GM23338 (cell line): ENCODE measurements around the gene RFX3. TPM values are rescaled to one million over a fixed set of nuclear protein-coding genes. Genes with fewer than 3 reads are reported as not detected.

Experiments
- ATAC-seq: fragments of 200-7000 bp; cut with Tn5 transposase; 3 replicates; pipeline ENCODE4 v1.9.1; 2020
- DNase-seq: peaks from one replicate; pipeline ENCODE4 v3.0.0-alpha.2; 2015; ENCODE audit warnings: low spot score
- H2AFZ ChIP-seq: fragments of 200-600 bp; sonication (generic); 2 replicates; pipeline ENCODE4 v1.8.0; 2016; ENCODE audit warnings: antibody characterized with exemption, mild to moderate bottlenecking, moderate library complexity
- H3F3A ChIP-seq: fragments of 200-600 bp; sonication (generic); replicated peaks from 2 replicates; pipeline ENCODE4 v1.8.0; 2017; ENCODE audit warnings: antibody characterized with exemption, mixed run types, low read depth
- H3K27ac ChIP-seq: fragments of 200-600 bp; sonication (generic); 2 replicates; pipeline ENCODE4 v1.6.1; 2016; ENCODE audit warnings: low read depth
- H3K27me3 ChIP-seq: fragments of 200-600 bp; sonication (generic); 2 replicates; pipeline ENCODE4 v1.8.0; 2016; ENCODE audit warnings: mild to moderate bottlenecking, mixed run types, moderate library complexity; ENCODE audit not compliant: insufficient read depth
- H3K36me3 ChIP-seq: fragments of 200-600 bp; sonication (generic); 2 replicates; pipeline ENCODE4 v1.8.0; 2016; ENCODE audit warnings: mild to moderate bottlenecking; ENCODE audit not compliant: insufficient read depth
- H3K4me1 ChIP-seq: fragments of 200-600 bp; sonication (generic); 2 replicates; pipeline ENCODE4 v1.8.0; 2016; ENCODE audit warnings: mild to moderate bottlenecking, moderate library complexity; ENCODE audit not compliant: insufficient read depth
- H3K4me2 ChIP-seq: fragments of 200-600 bp; sonication (generic); 2 replicates; pipeline ENCODE4 v1.7.1; 2017; ENCODE audit warnings: mixed run types
- H3K4me3 ChIP-seq: fragments of 200-600 bp; sonication (generic); 2 replicates; pipeline ENCODE4 v1.6.1; 2016; ENCODE audit warnings: mixed run types
- H3K79me2 ChIP-seq: fragments of 200-600 bp; sonication (generic); replicated peaks from 2 replicates; pipeline ENCODE4 v1.8.0; 2017; ENCODE audit warnings: mild to moderate bottlenecking; ENCODE audit not compliant: insufficient read depth
- H3K9me2 ChIP-seq: fragments of 200-600 bp; sonication (generic); 2 replicates; pipeline ENCODE4 v1.8.0; 2017; ENCODE audit not compliant: insufficient read depth
- H4K20me1 ChIP-seq: fragments of 200-600 bp; sonication (generic); replicated peaks from 2 replicates; pipeline ENCODE4 v1.8.0; 2017; ENCODE audit warnings: mild to moderate bottlenecking; ENCODE audit not compliant: insufficient read depth
- H3K27ac Mint-ChIP-seq: 2 replicates; pipeline ENCODE4 v1.8.0; 2020; ENCODE audit warnings: inconsistent platforms, mild to moderate bottlenecking, moderate library complexity, mixed read lengths
- H3K27me3 Mint-ChIP-seq: 3 replicates; pipeline ENCODE4 v1.8.0; 2022; ENCODE audit warnings: low read depth, mild to moderate bottlenecking, moderate library complexity, mixed read lengths, inconsistent platforms; ENCODE audit not compliant: insufficient read depth, poor library complexity
- H3K36me3 Mint-ChIP-seq: 3 replicates; pipeline ENCODE4 v1.8.0; 2021; ENCODE audit warnings: low read depth, mild to moderate bottlenecking, inconsistent platforms, moderate library complexity, mixed read lengths
- H3K4me1 Mint-ChIP-seq: 3 replicates; pipeline ENCODE4 v1.8.0; 2020; ENCODE audit warnings: mild to moderate bottlenecking, inconsistent platforms, mixed read lengths
- H3K4me3 Mint-ChIP-seq: 3 replicates; pipeline ENCODE4 v1.8.0; 2021; ENCODE audit warnings: moderate library complexity, mild to moderate bottlenecking, inconsistent platforms, mixed read lengths
- H3K9me3 Mint-ChIP-seq: 3 replicates; pipeline ENCODE4 v1.8.0; 2020; ENCODE audit warnings: moderate library complexity, mild to moderate bottlenecking, inconsistent platforms, mixed read lengths
- CREB1 ChIP-seq: fragments of 250-450 bp; sonication (Bioruptor Pico); IDR thresholded peaks from 2 replicates; pipeline ENCODE4 v1.5.0; 2020; ENCODE audit warnings: low read depth, mild to moderate bottlenecking, moderate library complexity
- EZH2 ChIP-seq: fragments of 200-600 bp; sonication (generic); IDR thresholded peaks from one replicate; pipeline ENCODE4 v1.8.0; 2017; ENCODE audit warnings: antibody characterized with exemption, mild to moderate bottlenecking, low read depth; ENCODE audit not compliant: unreplicated experiment
- JUNB ChIP-seq: IDR thresholded peaks from one replicate; pipeline ENCODE4 v1.6.1; 2016; ENCODE audit warnings: antibody characterized with exemption; ENCODE audit not compliant: unreplicated experiment
- POLR2AphosphoS5 ChIP-seq: IDR thresholded peaks from 2 replicates; pipeline ENCODE4 v1.6.1; 2016; ENCODE audit warnings: antibody characterized with exemption, low read depth
- STAT1 ChIP-seq: IDR thresholded peaks from one replicate; pipeline ENCODE4 v1.6.1; 2016; ENCODE audit warnings: antibody characterized with exemption; ENCODE audit not compliant: unreplicated experiment
- ZNF114 ChIP-seq: fragments of 250-450 bp; sonication (Bioruptor Pico); IDR thresholded peaks from 2 replicates; pipeline ENCODE4 v1.5.0; 2020; ENCODE audit warnings: mild to moderate bottlenecking, moderate library complexity
- ZNF331 ChIP-seq: fragments of 250-450 bp; sonication (Bioruptor Pico); IDR thresholded peaks from 2 replicates; pipeline ENCODE4 v1.5.0; 2020; ENCODE audit warnings: low read depth, mild to moderate bottlenecking, moderate library complexity
- polyA plus RNA-seq: library from polyadenylated mRNA; unstranded; fragments of >200 nt; fragmentation: Nextera tagmentation; extraction: Ambion mirVana; gene quantifications from 2 replicates; pipeline ENCODE4 v1.2.1, GENCODE V29; 2016
- total RNA-seq: library from RNA; depleted of rRNA; stranded (reverse); fragments of >200 nt; shearing (Covaris generic); gene quantifications from 2 replicates; pipeline ENCODE4 v1.2.3, GENCODE V29; 2014
- TF ChIP-seq, protein P1 (sequence below): IDR thresholded peaks from one replicate; pipeline ENCODE4 v1.6.1; 2018; ENCODE audit warnings: antibody characterized with exemption; ENCODE audit not compliant: unreplicated experiment
- TF ChIP-seq, protein P2 (sequence below): IDR thresholded peaks from 2 replicates; pipeline ENCODE4 v1.6.1; 2016; ENCODE audit warnings: antibody characterized with exemption
- TF ChIP-seq, protein P3 (sequence below), 2 experiments: fragments of 200-600 bp in 1 of 2; sonication (generic) in 1 of 2; conservative IDR thresholded peaks; 2 replicates each; pipeline versions ENCODE4 v1.5.1 to v1.6.1; 2016 to 2017; ENCODE audit warnings: antibody characterized with exemption in 2 of 2, low read depth in 2 of 2, mild to moderate bottlenecking in 2 of 2, moderate library complexity in 1 of 2
- TF ChIP-seq, protein P4 (sequence below): fragments of 250-450 bp; sonication (Bioruptor Pico); IDR thresholded peaks from 2 replicates; pipeline ENCODE4 v1.5.0; 2020; ENCODE audit warnings: mild to moderate bottlenecking, moderate library complexity

Gene RFX3
- total and polyA plus RNA-seq, 2 experiments from 2014 or later, result 9.8 to 22.1 TPM

DNA sequence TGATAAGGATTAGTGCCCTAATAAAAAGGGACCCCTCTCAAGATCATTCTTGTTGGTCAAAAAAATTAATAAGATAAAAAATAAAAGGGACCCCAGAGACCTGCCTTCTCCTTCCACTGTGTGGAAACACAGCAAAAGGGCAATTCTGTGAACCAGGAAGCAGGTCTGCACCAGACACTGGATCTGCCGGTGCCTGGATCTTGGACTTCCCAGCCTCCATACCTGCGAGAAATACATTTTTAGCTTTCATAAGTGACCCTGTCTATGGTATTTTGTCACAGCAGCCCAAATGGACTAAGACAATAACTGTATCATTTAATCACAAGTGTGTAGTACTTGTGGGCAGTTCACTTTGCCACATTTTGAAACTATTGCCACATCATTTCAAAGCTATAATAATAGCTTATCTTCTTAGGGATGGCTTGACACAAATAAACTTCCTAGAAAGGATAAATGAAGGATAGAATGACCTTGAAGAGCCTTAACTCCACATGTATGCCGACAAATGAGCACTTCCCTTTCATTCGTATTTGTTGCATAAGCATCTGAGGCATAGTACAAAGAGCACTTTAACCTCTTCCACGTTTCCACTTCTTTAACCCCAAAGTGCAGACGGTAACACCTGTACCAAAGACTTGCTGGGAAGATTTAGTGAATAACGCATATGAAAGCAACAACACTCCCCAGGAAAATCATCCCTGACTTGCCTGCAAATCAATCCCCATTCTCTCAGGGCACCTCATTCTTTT is 336.5 kb downstream of the RFX3 start:
- H3K27me3 ChIP-seq, result no peaks in the 10 kb centered on the region
- no peaks in the 10 kb centered on the region for H3K9me2 ChIP-seq
- no peak overlapping the region for H3K4me3 ChIP-seq
- no peaks in the 10 kb centered on the region for H3F3A ChIP-seq
- H3K36me3 ChIP-seq, result no peaks in the 10 kb centered on the region
- Mint-ChIP-seq H3K9me3 (no peaks in the 10 kb centered on the region), H3K4me1 (peaks cover 12% of the 10 kb centered on the region; the same call in 2 of the 3 replicates), H3K27me3 (no peaks in the 10 kb centered on the region), H3K27ac (no peak overlapping the region), H3K4me3 (no peak overlapping the region), H3K36me3 (no peaks in the 10 kb centered on the region)
- no peak overlapping the region for H3K27ac ChIP-seq
- TF ChIP-seq POLR2AphosphoS5 (no peak), ZNF331 (CRISPR knock-in tag) (no peak), STAT1 (no peak), EZH2 (no peak), ZNF114 (CRISPR knock-in tag) (no peak), JUNB (no peak), CREB1 (no peak)
- TF ChIP-seq, protein P1, sequence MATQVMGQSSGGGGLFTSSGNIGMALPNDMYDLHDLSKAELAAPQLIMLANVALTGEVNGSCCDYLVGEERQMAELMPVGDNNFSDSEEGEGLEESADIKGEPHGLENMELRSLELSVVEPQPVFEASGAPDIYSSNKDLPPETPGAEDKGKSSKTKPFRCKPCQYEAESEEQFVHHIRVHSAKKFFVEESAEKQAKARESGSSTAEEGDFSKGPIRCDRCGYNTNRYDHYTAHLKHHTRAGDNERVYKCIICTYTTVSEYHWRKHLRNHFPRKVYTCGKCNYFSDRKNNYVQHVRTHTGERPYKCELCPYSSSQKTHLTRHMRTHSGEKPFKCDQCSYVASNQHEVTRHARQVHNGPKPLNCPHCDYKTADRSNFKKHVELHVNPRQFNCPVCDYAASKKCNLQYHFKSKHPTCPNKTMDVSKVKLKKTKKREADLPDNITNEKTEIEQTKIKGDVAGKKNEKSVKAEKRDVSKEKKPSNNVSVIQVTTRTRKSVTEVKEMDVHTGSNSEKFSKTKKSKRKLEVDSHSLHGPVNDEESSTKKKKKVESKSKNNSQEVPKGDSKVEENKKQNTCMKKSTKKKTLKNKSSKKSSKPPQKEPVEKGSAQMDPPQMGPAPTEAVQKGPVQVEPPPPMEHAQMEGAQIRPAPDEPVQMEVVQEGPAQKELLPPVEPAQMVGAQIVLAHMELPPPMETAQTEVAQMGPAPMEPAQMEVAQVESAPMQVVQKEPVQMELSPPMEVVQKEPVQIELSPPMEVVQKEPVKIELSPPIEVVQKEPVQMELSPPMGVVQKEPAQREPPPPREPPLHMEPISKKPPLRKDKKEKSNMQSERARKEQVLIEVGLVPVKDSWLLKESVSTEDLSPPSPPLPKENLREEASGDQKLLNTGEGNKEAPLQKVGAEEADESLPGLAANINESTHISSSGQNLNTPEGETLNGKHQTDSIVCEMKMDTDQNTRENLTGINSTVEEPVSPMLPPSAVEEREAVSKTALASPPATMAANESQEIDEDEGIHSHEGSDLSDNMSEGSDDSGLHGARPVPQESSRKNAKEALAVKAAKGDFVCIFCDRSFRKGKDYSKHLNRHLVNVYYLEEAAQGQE, result no peak
- TF ChIP-seq, protein P2, sequence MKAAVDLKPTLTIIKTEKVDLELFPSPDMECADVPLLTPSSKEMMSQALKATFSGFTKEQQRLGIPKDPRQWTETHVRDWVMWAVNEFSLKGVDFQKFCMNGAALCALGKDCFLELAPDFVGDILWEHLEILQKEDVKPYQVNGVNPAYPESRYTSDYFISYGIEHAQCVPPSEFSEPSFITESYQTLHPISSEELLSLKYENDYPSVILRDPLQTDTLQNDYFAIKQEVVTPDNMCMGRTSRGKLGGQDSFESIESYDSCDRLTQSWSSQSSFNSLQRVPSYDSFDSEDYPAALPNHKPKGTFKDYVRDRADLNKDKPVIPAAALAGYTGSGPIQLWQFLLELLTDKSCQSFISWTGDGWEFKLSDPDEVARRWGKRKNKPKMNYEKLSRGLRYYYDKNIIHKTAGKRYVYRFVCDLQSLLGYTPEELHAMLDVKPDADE, result no peak
- TF ChIP-seq, protein P3, sequence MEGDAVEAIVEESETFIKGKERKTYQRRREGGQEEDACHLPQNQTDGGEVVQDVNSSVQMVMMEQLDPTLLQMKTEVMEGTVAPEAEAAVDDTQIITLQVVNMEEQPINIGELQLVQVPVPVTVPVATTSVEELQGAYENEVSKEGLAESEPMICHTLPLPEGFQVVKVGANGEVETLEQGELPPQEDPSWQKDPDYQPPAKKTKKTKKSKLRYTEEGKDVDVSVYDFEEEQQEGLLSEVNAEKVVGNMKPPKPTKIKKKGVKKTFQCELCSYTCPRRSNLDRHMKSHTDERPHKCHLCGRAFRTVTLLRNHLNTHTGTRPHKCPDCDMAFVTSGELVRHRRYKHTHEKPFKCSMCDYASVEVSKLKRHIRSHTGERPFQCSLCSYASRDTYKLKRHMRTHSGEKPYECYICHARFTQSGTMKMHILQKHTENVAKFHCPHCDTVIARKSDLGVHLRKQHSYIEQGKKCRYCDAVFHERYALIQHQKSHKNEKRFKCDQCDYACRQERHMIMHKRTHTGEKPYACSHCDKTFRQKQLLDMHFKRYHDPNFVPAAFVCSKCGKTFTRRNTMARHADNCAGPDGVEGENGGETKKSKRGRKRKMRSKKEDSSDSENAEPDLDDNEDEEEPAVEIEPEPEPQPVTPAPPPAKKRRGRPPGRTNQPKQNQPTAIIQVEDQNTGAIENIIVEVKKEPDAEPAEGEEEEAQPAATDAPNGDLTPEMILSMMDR (conservative IDR thresholded peaks at IDR 0.05; ENCODE audit: low read depth in 2 of 2), result no peak
- TF ChIP-seq, protein P4, sequence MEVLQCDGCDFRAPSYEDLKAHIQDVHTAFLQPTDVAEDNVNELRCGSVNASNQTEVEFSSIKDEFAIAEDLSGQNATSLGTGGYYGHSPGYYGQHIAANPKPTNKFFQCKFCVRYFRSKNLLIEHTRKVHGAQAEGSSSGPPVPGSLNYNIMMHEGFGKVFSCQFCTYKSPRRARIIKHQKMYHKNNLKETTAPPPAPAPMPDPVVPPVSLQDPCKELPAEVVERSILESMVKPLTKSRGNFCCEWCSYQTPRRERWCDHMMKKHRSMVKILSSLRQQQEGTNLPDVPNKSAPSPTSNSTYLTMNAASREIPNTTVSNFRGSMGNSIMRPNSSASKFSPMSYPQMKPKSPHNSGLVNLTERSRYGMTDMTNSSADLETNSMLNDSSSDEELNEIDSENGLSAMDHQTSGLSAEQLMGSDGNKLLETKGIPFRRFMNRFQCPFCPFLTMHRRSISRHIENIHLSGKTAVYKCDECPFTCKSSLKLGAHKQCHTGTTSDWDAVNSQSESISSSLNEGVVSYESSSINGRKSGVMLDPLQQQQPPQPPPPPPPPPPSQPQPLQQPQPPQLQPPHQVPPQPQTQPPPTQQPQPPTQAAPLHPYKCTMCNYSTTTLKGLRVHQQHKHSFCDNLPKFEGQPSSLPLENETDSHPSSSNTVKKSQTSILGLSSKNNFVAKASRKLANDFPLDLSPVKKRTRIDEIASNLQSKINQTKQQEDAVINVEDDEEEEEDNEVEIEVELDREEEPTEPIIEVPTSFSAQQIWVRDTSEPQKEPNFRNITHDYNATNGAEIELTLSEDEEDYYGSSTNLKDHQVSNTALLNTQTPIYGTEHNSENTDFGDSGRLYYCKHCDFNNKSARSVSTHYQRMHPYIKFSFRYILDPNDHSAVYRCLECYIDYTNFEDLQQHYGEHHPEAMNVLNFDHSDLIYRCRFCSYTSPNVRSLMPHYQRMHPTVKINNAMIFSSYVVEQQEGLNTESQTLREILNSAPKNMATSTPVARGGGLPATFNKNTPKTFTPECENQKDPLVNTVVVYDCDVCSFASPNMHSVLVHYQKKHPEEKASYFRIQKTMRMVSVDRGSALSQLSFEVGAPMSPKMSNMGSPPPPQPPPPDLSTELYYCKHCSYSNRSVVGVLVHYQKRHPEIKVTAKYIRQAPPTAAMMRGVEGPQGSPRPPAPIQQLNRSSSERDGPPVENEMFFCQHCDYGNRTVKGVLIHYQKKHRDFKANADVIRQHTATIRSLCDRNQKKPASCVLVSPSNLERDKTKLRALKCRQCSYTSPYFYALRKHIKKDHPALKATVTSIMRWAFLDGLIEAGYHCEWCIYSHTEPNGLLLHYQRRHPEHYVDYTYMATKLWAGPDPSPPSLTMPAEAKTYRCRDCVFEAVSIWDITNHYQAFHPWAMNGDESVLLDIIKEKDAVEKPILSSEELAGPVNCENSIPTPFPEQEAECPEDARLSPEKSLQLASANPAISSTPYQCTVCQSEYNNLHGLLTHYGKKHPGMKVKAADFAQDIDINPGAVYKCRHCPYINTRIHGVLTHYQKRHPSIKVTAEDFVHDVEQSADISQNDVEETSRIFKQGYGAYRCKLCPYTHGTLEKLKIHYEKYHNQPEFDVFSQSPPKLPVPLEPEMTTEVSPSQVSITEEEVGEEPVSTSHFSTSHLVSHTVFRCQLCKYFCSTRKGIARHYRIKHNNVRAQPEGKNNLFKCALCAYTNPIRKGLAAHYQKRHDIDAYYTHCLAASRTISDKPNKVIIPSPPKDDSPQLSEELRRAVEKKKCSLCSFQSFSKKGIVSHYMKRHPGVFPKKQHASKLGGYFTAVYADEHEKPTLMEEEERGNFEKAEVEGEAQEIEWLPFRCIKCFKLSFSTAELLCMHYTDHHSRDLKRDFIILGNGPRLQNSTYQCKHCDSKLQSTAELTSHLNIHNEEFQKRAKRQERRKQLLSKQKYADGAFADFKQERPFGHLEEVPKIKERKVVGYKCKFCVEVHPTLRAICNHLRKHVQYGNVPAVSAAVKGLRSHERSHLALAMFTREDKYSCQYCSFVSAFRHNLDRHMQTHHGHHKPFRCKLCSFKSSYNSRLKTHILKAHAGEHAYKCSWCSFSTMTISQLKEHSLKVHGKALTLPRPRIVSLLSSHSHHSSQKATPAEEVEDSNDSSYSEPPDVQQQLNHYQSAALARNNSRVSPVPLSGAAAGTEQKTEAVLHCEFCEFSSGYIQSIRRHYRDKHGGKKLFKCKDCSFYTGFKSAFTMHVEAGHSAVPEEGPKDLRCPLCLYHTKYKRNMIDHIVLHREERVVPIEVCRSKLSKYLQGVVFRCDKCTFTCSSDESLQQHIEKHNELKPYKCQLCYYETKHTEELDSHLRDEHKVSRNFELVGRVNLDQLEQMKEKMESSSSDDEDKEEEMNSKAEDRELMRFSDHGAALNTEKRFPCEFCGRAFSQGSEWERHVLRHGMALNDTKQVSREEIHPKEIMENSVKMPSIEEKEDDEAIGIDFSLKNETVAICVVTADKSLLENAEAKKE (CRISPR knock-in tag), result no peak
- DNase-seq, result no peak
- no peaks in the 10 kb centered on the region for H3K79me2 ChIP-seq
- no peak for ATAC-seq
- H3K4me1 ChIP-seq, result no peaks in the 10 kb centered on the region
- no peak overlapping the region for H3K4me2 ChIP-seq
- H4K20me1 ChIP-seq, result no peaks in the 10 kb centered on the region
- H2AFZ ChIP-seq, result no peak overlapping the region
